Inflammatory macrophage treated with lipopolysaccharide for 1 hour (primary cell): ENCODE results near the gene POLD3.

ENCODE experiments used
- DNase-seq, 2 donors: peaks; one replicate each; pipeline ENCODE4 v3.0.0-alpha.2; 2020 to 2022

POLD3 gene

DNA sequence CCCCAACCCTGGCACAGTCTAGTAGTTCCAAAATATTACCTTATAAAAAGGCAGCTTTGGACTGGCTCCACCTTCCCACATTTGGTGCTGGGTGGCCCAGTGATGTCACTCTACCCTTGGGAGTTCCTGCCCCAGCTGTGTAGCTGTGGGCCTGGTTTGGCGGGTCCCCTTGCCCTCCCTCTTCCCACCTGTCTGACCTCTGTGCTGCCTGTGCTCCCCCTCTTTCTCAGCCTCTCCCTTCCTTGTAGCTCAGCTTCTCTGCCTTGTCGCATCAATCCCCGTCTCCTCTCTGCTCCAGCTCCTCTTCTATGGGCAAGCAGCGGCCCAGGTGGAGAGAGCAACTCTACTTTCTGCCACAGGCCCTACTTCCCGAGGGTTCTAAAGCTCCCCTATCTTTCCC, 84.2 kb downstream of the POLD3 start:
- no peak for DNase-seq

DNA sequence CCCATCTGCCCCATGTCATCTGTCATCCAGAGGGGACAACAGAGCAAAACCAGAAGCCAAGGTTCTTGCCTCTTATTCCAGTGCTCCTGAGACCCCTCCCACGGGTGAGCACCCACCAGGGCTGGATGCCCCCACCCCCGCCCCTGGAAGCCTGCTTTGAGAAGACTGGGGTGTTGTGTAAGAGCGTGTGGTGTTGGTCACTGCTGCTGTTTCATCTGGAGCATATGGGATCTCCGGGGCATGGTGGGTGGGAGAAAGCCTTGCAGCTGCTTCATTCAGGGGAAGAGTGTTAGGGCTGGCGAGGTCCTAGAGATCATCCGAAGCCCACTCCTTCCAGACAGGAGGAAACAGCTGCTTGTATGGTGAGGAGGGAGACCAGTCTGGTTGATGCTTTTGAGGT, 84.7 kb downstream of the POLD3 start:
- DNase-seq: peak in 1 of 2 donors; percentile 19

DNA sequence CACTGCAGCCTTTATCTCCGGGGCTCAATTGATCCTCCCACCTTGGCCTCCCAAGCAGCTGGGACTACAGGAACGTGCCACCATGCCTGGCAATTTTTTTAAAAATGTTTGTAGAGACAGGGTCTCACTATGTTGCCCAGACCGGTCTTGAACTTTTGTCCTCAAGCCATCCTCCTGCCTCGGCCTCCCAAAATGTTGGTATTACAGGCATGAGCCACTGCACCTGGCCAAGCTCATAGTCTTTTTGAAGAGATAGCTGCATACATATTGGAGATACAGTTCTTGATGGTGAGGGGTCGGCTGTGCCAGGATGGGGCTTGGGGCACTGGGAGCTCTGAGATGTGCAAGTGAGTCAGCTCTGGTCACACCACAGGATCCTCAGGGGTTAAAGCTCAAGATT, 85.7 kb downstream of the POLD3 start:
- no peak for DNase-seq

DNA sequence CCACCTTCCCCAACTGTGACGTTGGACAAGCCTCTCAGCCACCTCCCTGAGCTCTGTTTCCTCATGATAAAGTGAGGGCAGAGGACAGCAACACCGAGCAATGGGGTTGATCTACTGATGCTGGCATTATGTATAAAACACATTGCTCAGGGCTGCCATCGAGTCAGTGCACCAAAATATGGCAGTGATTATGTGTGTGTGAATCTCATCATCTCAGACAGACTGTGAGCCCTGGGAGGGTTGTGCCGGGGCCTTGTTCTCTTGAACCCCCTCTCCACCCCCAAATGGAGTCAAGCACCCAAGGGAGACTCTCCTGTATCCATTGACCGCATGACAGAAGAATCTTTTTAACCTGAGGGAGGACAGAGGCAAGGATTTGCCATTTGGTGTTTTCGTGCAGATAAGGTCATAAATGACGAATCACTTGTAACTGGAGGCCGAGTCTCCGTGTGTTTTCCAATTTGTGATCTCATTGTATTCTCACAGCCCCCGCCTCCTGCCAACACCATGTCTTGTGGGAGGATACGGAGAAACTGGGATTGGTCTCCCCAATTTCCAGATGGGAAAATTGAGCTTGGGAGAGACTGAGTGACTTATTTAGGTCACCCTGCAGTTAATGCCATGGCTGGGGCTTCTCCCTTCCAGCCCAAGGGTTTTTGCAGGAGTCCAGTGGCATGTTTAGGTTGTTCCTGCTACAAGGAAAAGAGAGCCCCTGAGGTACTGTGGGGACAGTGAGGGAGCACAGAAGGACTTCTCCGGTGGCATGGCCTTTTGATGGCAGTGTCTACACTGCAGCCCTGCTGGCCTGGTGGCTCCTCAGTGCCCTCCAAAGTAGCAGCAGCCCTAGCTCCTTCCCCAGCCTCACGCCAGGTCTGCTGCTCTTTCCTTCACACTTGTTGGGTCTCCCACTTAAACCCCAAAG, 86.5 kb downstream of the POLD3 start:
- no peak for DNase-seq

DNA sequence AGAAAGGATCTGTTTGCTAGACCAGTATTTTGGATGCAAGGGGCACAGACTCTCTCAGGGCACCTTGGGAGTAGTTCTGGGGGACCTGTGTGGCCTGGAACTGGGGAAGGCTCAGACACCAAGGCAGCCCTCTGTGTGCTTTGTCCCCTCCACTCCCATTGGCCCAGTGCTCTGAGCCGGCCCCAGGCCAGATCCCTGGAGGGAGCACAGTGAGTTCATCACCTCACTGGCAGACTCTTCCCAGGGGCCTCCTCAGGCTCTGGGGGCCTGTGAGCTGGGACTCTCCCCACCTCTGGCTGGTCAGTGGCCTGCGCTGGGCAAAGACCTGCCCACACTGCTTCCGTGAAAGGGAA, 87.1 kb downstream of the POLD3 start:
- no peak for DNase-seq

DNA sequence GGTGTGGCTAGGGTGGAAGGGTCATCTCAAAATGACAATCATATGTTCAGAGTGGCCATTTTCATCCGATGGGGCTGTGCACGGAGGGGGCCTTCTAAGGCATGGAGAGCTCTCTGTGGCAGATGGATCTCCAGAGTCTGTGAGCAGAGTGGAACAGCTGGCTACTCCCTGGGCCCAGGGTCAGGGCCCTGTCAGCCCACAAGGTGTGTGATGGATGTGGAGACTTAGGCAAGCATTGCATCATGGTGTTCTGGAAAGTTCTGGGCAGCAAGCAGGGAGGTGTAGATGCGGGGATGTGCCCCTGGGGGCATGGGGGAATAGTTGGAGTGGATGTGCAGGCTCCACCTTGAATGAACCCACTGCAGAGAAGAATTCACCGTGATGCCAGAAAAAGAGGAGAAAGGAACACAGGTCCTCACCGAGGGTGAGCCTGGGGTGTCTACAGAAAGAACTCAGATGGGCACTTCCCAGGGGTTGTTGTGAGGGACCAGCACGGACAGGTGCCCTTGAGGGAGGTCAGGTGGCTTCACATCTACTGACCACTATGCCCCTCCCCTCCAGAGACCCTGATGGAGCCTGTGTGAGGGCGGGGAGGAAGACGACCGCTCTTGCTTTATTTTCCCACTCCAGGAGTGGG, 87.8 kb downstream of the POLD3 start:
- DNase-seq: no peak

DNA sequence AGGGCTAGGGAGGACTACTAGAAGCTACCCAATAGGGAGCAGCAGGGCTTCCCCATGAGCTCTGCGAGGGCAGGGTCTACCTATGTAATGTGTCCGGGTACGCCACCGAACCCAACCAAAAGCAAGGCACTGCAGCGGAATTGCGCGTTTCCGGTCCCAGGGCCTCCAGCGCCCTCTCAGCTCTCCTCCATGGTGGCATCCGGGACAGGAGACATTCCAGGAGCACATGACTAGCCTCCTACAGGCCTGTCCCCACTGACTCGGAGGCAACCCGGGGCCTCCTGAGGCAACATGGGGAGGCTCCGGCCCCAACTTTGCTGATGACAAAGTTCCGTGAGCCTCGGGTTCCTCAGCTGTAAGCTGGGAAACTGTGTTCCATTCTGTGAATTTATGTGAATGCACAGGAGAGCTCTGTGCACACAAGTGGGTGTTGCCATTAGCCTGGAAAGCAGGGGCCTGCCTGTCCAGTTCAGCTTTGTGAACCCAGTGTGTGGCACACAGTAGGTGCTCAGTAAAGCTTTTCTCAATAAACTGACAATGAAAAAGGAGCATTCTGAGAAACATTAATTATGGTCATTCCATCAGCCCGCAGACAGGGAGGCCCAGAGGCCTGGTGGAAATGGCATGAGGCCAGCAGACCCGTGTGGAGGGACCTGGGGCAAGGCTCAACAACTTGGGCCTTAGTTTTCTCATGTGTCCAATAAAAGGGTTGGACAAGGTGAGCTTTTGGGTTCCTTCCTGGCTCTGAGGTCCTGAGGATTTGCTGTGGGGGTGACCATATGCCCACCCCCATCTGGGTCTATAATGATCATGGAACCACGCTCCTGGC, 88.5 kb downstream of the POLD3 start:
- no peak for DNase-seq

DNA sequence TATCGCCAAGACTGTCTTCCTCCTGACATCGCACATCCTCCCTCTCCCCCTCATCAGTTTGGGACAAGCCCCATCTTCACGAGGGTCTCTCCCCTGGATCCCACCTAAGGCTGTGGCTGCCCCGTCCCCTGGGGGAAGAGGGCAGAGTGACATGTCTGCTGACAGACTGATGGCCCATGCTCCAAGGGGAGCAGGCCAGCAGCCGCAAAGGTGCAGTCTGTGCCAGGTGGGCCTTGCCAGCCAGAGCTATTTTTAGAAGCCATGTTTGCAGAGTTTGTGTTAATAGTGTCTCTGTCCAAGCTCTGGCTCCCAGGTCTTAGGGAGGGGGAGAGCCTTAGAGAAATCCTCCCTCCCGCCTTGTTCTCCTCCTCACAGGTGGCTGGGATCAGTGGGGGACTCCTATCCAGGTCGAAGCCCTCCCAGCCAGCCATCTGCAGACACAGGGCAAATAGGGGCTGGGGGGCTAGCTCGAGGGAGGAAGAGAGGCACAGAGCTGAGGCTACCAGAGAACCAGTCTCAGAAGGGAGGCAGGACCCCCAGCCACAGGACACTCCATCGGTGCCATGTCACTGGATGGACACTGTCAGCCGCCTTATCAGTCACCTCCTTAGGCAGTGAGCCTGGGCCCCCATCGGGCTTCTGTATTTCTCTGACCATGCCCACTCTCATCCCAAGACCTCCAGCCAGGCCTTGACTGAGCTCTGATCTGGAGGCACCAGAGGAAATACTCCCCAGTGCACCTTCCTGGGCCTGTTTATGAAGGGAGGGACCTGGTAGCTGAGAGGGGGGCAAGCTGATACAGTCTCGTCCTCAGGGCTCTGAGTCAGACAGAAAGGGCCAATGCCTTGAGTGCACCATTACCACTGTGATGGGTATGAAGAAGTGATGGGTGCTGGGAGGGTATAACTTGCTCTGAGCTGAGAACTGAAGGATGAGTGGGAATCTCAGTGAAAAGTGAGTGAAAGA, 89.6 kb downstream of the POLD3 start:
- DNase-seq: no peak

DNA sequence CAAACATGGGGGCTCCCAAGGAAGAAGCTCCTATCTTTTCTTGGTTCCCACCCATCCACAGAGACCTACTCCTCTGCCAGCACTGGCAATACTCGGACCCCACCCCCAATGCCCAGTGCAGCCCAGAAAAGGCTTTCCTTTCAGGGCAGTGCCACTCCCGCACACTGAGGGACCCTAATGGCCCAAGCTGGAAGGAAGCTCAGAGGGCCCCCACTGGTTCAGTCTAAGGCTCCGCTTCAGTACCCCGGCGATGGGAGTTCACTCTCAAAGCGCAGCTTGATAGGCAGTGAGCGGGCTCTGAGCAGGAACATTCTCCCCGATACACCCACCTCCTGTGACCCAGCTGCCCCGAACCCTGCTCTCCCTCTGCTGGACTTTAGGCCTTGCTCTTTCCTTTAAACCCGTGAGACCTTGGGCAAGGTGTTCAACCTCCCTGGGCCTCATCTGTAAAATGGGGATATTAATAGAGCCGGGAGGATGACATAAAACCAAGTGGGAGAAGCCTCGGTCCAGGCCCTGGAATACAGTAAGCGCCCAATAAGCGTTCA, 90.4 kb downstream of the POLD3 start:
- DNase-seq: no peak

DNA sequence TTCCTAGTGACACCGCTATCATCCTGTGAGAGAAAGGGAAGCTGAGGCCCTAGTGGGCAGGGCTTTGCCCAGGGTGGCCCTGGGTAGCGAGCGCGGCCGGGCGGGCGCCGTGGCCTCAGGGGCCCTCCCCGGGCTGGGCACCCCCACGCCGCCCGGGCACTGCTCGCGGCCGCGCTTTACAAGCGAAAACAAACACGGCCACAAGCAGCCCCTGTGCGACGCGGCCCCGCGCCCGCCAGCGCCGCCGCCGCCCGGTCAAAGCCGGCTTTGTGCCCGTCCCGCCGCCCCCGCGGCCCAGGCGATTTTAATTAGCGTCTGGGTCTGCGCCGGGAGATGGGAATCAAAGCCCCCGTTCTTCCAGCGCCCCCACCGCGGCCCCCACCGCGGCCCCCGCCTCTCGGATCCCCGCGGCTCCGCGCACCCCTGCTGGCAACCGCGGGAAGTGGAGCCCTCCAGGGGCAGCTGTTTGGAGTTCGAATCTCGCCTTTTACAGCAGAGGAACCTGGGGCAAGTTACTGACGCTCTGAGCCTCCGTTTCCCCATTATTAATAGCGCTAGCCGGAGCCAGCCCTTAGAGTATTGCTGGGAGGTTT, 91.0 kb downstream of the POLD3 start:
- DNase-seq: no peak

DNA sequence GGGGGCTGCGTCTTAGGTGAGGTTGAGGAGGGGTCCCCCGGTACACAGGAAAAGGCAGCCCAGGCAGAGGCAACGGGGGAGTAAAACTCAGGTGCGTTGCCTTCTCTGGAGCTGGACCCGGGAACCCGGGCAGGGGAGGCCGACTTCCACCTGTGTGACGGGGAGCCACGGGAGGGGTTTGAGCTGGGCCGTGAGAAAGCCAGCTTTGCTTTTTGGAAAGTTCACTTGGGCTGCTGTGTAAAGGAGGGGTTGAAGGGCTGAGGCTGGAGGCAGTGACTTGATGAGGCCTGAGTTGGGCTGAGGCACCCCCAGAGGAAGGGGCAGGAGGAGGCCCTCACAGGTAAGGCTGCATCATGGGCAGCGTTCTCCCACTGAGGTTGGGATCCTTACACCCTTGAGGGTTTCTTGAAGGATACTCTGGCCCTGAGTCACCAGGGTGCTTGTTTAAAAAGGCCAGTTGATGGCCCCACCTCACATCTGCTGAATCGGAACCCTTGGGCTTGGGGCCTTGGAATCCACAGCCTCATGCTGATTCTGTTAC, 91.6 kb downstream of the POLD3 start:
- no peak for DNase-seq

DNA sequence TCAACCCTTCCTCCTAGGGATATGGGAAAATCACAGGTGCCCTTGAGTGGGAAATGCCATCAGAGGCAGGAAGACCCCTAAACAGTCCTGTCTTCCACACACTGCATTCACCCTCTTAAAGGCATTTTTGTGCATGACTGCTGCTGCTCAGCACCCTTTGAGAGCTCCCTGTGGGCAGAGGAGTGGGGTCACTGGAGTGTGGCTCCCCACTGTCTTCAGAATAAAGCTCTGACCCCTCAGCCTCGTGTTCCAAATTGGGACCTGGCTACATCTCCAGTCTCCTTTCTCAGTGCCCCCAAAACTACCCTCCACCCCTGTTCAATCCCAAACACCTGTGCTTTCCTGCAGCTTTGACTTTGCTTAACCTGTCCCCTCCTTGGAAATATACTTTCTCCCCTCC, 92.3 kb downstream of the POLD3 start:
- DNase-seq: no peak

DNA sequence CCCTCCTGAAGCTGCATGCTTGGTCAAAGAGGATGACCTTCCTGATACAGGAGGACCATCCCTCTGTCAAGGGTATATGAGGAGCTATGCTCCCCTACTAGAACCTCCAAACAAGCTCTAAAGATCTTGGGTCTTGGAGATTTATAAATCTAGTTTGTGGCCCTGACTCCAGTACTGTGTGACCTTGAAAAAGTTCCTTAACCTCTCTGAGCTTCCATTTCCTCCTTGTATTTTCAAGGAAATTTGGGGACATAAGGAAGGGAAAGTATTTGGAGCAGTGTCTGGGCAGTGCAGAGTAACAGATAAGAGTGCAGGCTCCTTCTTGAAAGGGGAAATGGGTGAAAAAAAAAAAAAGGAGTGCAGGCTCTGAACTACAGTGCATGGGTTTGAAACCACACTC, 93.0 kb downstream of the POLD3 start:
- DNase-seq: no peak

DNA sequence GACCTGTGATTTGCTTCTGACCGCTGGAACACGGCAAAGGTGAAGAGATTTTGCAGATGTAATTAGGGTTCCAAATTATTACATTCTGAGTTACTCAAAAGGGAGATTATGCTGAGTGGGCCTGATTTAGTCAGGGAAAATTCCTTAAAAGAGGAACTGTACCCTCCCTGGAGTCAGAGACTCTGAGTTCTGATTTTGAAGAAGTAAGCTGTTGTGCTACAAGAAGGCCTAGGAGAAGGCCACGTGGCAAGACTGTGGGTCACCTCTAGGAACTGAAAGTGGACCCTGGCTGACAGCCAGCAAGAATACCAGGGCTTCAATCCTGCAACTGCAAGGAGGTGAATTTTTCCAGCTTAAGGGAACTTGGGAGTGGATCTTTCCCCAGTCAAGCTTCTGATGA, 93.5 kb downstream of the POLD3 start:
- peak; percentile 89 to 94 for DNase-seq

DNA sequence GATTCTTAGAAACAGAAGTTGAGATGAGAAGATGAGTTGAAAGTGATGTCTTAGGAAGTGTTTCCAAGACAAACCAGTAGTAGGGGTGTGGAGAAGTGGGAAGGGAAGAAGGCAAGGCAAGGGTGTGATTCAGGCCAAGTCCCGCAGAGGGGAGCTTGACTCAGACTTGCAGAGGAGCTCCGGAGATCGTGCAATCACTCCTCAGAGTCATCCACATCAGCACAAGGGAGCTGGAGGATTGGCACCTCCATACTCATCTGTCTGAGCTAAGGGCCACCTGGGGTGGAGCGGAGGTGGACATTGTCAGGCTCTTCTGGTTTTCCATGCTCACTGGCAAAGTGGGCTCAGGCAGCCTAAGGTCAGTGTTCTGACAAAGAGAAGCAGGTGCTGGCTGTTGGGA, 94.4 kb downstream of the POLD3 start:
- peak; percentile 53 to 68 for DNase-seq

DNA sequence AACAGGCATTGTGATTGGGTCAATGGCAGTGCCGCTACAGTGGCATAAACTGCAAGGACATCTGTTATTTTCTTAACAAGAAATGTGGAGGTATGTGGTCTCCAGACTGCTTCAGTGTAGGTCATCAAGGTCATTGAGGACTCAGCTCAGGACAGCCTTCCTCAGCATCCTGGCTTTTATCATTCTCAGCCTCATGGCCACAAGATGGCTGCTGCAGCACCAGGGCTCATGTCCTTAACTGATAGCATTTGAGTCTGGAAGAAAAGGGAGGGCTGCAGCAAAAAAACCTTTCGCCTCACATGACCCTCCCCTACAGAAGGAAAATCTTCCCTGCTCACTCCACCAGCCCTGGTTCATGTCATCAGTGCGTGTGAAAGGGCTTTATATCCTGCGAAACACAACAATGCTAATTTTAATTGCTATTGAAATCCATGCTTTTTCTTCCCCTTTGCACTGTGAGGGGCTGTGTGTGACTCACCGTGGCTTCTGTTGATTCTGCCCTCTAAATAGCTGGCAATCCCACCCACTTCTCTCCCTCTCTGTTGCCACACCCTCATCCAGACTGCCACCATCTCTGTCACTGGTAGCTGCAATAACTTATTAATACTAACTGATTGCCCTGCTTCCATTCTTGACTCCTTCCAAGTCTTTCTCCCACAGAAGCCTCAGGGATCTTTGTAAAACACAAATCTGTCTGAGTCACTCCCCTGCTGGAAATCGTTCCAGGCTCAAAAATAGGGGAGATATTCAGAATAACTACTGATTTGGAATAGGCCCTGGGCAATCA, 95.0 kb downstream of the POLD3 start:
- peak; percentile 43 to 72 for DNase-seq

DNA sequence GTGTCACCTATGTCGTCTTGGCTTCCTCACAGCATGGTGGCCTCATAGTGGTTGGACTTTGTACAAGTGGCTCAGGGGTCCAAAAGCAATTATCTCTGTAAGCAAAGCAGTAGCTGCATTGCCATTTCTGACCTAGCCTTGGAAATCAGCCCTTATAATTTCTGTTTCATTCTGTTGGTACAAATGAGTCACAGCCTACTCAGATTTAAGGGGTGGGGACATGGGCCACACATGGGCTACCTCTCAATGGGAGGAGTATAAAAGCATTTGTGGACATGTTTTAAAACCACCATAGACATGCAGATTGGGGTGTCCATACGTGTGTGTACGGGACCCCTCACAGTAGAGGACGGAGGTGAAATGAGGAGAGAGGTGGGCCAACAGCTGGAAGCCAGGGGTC, 97.3 kb downstream of the POLD3 start:
- DNase-seq: no peak

DNA sequence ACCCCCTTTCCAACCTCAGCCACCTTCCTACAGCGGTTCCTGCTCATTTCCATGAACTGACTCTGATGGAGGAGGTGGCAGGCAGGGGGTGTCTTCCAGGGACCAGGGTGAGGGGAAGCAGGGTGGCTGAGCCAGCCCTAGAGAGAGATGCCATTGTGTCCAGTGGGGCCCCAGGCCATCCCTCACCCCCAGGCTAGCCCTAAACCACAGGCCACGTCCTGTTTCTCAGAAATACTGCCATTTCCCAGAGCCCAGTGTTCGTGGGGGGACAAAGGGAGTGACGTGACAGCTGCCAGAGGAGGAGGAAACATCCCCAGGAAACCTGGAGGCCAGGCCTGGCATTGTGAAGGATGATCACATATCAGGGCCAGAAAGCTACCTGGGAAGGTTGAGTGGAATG, 99.4 kb downstream of the POLD3 start:
- DNase-seq: no peak
